ENCODE results near the gene TMEM220. TPM values are rescaled to one million over a fixed set of nuclear protein-coding genes. Genes with fewer than 3 reads are reported as not detected.
"Not testable (repeated sequence)": the region's sequence is repeated elsewhere in the genome, so short reads cannot be mapped to it uniquely, and the experiment has no call there.

Gene TMEM220
- total RNA-seq, 2 experiments from 2014 or later: 1.1 to 2.1 TPM

- ChIA-PET POLR2A (no interaction called here), CTCF (interaction anchor here (2.1 kb wide), 1 partner anchor 8 kb away, joined by 8 read pairs; no protein-coding TSS in a partner anchor)
- ATAC-seq (no peak), DNase-seq (no peak)
- H3K9me3 Mint-ChIP-seq (ENCODE audit: low read depth): no peaks in the 10 kb centered on the region
- H3K27ac Mint-ChIP-seq: no peak overlapping the region
- H3K4me3 Mint-ChIP-seq: no peak overlapping the region
- intact Hi-C loops (cut with DNase I, micrococcal nuclease): no loop called here
- peaks cover 4% of the 10 kb centered on the region for H3K27me3 Mint-ChIP-seq
- peaks cover 11% of the 10 kb centered on the region for H3K4me1 Mint-ChIP-seq
- H3K36me3 Mint-ChIP-seq (ENCODE audit: low read depth): no peaks in the 10 kb centered on the region
These were observed 8.9 kb upstream of the TMEM220 start for GRCh38 chr17:10738521-10739258.

DNA sequence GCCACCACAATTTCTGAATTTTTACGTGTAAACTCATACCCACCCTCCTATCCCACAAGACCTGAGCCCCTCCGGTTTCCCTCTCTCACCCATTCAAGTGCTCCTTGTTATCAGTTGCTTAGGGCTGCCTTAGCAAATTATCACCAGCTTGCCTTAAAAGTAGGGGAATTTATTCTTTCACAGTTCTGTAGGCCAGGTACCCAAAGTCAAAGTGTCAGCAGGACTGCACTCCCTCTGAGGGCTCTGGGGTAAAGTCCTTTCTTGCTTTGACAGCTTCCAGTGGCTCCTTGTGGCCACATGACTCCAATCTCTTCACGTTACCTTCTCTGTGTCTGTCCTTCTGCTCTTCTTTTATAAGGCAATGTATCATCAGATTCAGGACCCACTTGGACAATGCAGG is 7.9 kb upstream of the TMEM220 start:
- POLR2A ChIA-PET: no interaction called here
- CTCF ChIA-PET: interaction anchor here (0.6 to 2.9 kb wide), 13 partner anchors 9 to 1956 kb away, joined by 3 to 19 read pairs (median 4); no protein-coding TSS in a partner anchor
- ATAC-seq (no peak), DNase-seq (no peak)
- no peak overlapping the region for H3K4me3 Mint-ChIP-seq
- H3K4me1 Mint-ChIP-seq: peaks cover 11% of the 10 kb centered on the region
- no peak overlapping the region for H3K27ac Mint-ChIP-seq
- peaks cover 4% of the 10 kb centered on the region for H3K27me3 Mint-ChIP-seq
- intact Hi-C loops (cut with DNase I, micrococcal nuclease): loop anchor here (1.0 to 2.0 kb wide), 2 partner anchors 19 to 108 kb away; no protein-coding TSS in a partner anchor
- no peaks in the 10 kb centered on the region for H3K9me3 Mint-ChIP-seq (ENCODE audit: low read depth)
- H3K36me3 Mint-ChIP-seq (ENCODE audit: low read depth): no peaks in the 10 kb centered on the region

- ATAC-seq (peak; percentile 73), DNase-seq (peak; percentile 56)
- ChIA-PET POLR2A (no interaction called here), CTCF (interaction anchor here (0.6 to 2.9 kb wide), 21 partner anchors 8 to 1957 kb away, joined by 3 to 19 read pairs (median 4); no protein-coding TSS in a partner anchor)
- Mint-ChIP-seq H3K36me3 (ENCODE audit: low read depth) (no peaks in the 10 kb centered on the region), H3K9me3 (ENCODE audit: low read depth) (no peaks in the 10 kb centered on the region), H3K27ac (no peak overlapping the region), H3K27me3 (peaks cover 4% of the 10 kb centered on the region), H3K4me1 (peaks cover 11% of the 10 kb centered on the region), H3K4me3 (no peak overlapping the region)
- intact Hi-C loops (cut with DNase I, micrococcal nuclease): loop anchor here (1.0 to 2.0 kb wide), 2 partner anchors 20 to 108 kb away; no protein-coding TSS in a partner anchor
These were observed 7.4 kb upstream of the TMEM220 start for GRCh38 chr17:10737168-10737622.

DNA sequence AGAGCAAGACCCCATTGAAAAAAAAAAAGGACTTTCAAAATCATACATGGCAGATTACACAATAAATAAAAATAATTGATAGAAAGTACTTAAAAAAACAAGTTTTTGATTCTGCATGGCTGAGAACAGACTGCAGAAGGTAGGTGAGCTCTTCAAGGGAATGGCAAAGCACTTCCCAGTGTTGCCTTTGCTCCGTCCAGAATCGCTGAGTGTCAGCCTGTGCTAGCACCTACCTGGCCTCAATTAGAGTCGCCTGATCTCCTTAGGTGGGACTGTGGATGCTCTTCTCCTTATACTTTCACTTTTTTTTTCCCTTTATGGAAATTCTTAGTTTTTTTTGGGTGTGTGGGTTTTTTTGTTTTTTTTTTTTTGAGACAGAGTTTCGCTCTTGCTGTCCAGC is 6.0 kb upstream of the TMEM220 start:
- H3K27ac Mint-ChIP-seq: no peak overlapping the region
- intact Hi-C loops (cut with DNase I, micrococcal nuclease): loop anchor here in 1 of 2 experiments (2.0 kb wide), 1 partner anchor 21 kb away; no protein-coding TSS in a partner anchor
- no peaks in the 10 kb centered on the region for H3K9me3 Mint-ChIP-seq (ENCODE audit: low read depth)
- no peaks in the 10 kb centered on the region for H3K36me3 Mint-ChIP-seq (ENCODE audit: low read depth)
- DNase-seq (no peak), ATAC-seq (no peak)
- ChIA-PET CTCF (interaction anchor here (1.1 to 2.9 kb wide), 3 partner anchors 33 to 109 kb away, joined by 3 to 19 read pairs (median 4); no protein-coding TSS in a partner anchor), POLR2A (no interaction called here)
- H3K27me3 Mint-ChIP-seq: peaks cover 4% of the 10 kb centered on the region
- H3K4me1 Mint-ChIP-seq: peaks cover 16% of the 10 kb centered on the region
- H3K4me3 Mint-ChIP-seq: no peak overlapping the region

GRCh38 chr17:10735251-10735650 is 5.4 kb upstream of the TMEM220 start:
- ATAC-seq: no peak
- H3K4me3 Mint-ChIP-seq: no peak overlapping the region
- no peak for DNase-seq
- ChIA-PET CTCF (interaction anchor here (1.8 kb wide), 1 partner anchor 33 kb away, joined by 4 read pairs; no protein-coding TSS in a partner anchor), POLR2A (no interaction called here)
- H3K4me1 Mint-ChIP-seq: peaks cover 21% of the 10 kb centered on the region
- intact Hi-C loops (cut with DNase I, micrococcal nuclease): no loop called here
- H3K27ac Mint-ChIP-seq: no peak overlapping the region
- no peaks in the 10 kb centered on the region for H3K36me3 Mint-ChIP-seq (ENCODE audit: low read depth)
- H3K9me3 Mint-ChIP-seq (ENCODE audit: low read depth): no peaks in the 10 kb centered on the region
- H3K27me3 Mint-ChIP-seq: peaks cover 2% of the 10 kb centered on the region

DNA sequence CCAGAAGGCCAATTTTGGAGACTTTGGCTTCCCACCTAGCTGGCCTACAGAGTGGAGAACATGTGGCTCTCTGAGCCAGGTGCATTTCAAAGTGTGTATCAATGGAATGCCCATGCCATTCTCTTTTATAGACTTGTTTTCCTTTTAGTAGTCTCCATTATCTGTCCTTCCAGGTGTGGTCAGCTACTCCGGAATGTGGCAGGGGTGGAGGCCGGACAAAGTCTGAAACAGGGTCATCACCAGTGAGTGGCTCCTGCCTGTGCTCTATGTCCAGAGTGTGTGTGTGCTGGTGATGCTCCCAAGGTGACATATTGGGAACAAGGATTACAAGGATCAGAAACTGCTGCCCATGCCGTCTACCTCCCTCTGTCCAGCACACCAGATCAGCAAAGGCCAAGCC is 3.8 kb upstream of the TMEM220 start:
- H3K36me3 Mint-ChIP-seq (ENCODE audit: low read depth): no peaks in the 10 kb centered on the region
- intact Hi-C loops (cut with DNase I, micrococcal nuclease): no loop called here
- DNase-seq (no peak), ATAC-seq (no peak)
- ChIA-PET POLR2A (interaction anchor here (0.6 kb wide), 1 partner anchor 1286 kb away, joined by 3 read pairs; no protein-coding TSS in a partner anchor), CTCF (no interaction called here)
- peaks cover 2% of the 10 kb centered on the region for H3K27me3 Mint-ChIP-seq
- peaks cover 23% of the 10 kb centered on the region for H3K4me1 Mint-ChIP-seq
- H3K27ac Mint-ChIP-seq: no peak overlapping the region
- no peaks in the 10 kb centered on the region for H3K9me3 Mint-ChIP-seq (ENCODE audit: low read depth)
- H3K4me3 Mint-ChIP-seq: no peak overlapping the region

- H3K27me3 Mint-ChIP-seq; ATAC-seq; H3K4me3 Mint-ChIP-seq; intact Hi-C loops (cut with DNase I, micrococcal nuclease); H3K27ac Mint-ChIP-seq; DNase-seq; H3K36me3 Mint-ChIP-seq (ENCODE audit: low read depth); POLR2A ChIA-PET; H3K9me3 Mint-ChIP-seq (ENCODE audit: low read depth): not testable (repeated sequence)
- H3K4me1 Mint-ChIP-seq: peaks cover 20% of the 10 kb centered on the region
- CTCF ChIA-PET: interaction anchor here (0.6 to 0.7 kb wide), 2 partner anchors 28 to 961 kb away, joined by 3 read pairs; no protein-coding TSS in a partner anchor
These were observed 2.3 kb upstream of the TMEM220 start for GRCh38 chr17:10732121-10732520.

DNA sequence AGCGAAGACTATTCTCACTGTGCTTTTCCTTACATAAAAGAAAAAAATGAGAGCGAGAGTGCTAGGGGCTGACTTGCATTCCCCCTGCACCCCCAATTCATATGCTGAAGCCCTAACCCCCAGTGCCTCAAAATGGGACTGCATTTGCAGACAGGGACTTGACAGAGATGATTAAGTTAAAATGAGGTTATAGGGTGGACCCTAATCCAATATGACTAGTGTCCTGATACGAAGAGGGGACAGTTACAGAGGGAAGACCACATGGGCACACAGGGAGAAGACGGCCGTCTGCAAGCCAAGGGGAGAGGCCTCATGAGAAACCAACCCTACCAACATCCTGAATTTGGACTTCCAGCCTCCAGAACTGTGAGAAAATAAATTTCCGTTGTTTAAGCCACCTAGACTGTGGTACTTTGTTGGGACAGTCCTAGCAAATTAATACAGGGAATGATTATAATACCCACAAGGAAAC is 1.6 kb upstream of the TMEM220 start:
- H3K27me3 Mint-ChIP-seq: peaks cover under 1% of the 10 kb centered on the region

DNA sequence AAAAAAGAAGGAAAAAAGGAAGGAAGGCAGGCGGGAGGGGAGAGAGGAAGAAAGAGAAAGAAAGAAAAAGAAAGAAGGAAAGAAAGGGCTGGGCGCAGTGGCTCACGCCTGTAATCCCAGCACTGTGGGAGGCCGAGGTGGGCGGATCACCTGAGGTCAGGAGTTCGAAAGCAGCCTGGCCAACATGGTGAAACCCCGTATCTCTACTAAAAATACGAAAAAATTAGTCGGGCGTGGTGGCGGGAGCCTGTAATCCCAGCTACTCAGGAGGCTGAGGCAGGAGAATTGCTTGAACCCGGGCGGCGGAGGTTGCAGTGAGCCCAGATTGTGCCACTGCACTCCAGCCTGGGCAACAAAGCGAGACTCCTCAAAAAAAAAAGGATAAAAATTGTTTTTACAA is 424 bp upstream of the TMEM220 start:
- H3K9me3 Mint-ChIP-seq (ENCODE audit: low read depth); ATAC-seq; H3K36me3 Mint-ChIP-seq (ENCODE audit: low read depth); H3K27me3 Mint-ChIP-seq; POLR2A ChIA-PET; intact Hi-C loops (cut with DNase I, micrococcal nuclease): not testable (repeated sequence)
- peak overlapping the region; percentile 78 for H3K27ac Mint-ChIP-seq
- CTCF ChIA-PET: interaction anchor here (1.1 to 1.2 kb wide), 2 partner anchors 42 to 84 kb away, joined by 3 to 4 read pairs; no protein-coding TSS in a partner anchor
- H3K4me3 Mint-ChIP-seq: peak overlapping the region; percentile 80
- peak; percentile 46 for DNase-seq
- peaks cover 28% of the 10 kb centered on the region for H3K4me1 Mint-ChIP-seq

More for the DNA sequence above, 1.6 kb upstream of the TMEM220 start:
- ChIA-PET POLR2A (no interaction called here), CTCF (interaction anchor here (0.6 to 1.2 kb wide), 2 partner anchors 85 to 961 kb away, joined by 3 to 4 read pairs; no protein-coding TSS in a partner anchor)
- H3K36me3 Mint-ChIP-seq (ENCODE audit: low read depth): no peaks in the 10 kb centered on the region
- H3K9me3 Mint-ChIP-seq (ENCODE audit: low read depth): no peaks in the 10 kb centered on the region
- no peak overlapping the region for H3K27ac Mint-ChIP-seq
- DNase-seq (no peak), ATAC-seq (no peak)
- peak overlapping the region; percentile 80 for H3K4me3 Mint-ChIP-seq
- intact Hi-C loops (cut with DNase I, micrococcal nuclease): no loop called here
- peaks cover 24% of the 10 kb centered on the region for H3K4me1 Mint-ChIP-seq

GRCh38 chr17:10728331-10728892 is 1.4 kb downstream of the TMEM220 start:
- intact Hi-C loops (cut with DNase I, micrococcal nuclease): no loop called here
- Mint-ChIP-seq H3K36me3 (ENCODE audit: low read depth) (no peaks in the 10 kb centered on the region), H3K27ac (no peak overlapping the region), H3K4me3 (no peak overlapping the region), H3K9me3 (ENCODE audit: low read depth) (no peaks in the 10 kb centered on the region), H3K27me3 (no peaks in the 10 kb centered on the region), H3K4me1 (peaks cover 28% of the 10 kb centered on the region)
- no peak for ATAC-seq
- POLR2A ChIA-PET: no interaction called here
- CTCF ChIA-PET: interaction anchor here (0.8 to 1.0 kb wide), 3 partner anchors 9 to 99 kb away, joined by 3 read pairs; no protein-coding TSS in a partner anchor
- DNase-seq: no peak

DNA sequence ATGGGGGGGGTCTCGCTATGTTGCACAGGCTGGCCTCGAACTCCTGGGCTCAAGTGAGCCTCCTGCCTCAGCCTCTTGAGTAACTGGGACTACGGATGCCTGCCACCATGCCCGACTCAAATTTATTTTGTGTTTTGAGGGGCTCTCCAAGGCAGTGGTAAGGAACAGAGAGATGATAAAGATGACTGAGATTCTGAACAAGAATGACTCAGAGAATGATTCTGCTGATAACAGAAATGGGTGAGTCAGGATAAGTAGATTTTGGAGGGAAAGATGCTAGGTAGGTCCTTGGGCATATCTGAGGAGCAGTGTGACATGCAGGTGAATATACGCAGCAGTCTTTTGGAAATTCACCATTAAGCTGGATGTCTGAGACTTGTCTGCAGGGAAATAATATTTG is 2.6 kb downstream of the TMEM220 start:
- peaks cover 28% of the 10 kb centered on the region for H3K4me1 Mint-ChIP-seq
- H3K9me3 Mint-ChIP-seq (ENCODE audit: low read depth): no peaks in the 10 kb centered on the region
- peak; percentile 25 for DNase-seq
- H3K36me3 Mint-ChIP-seq (ENCODE audit: low read depth): no peaks in the 10 kb centered on the region
- no peaks in the 10 kb centered on the region for H3K27me3 Mint-ChIP-seq
- ChIA-PET POLR2A (no interaction called here), CTCF (no interaction called here)
- H3K4me3 Mint-ChIP-seq: no peak overlapping the region
- no peak overlapping the region for H3K27ac Mint-ChIP-seq
- intact Hi-C loops (cut with DNase I, micrococcal nuclease): no loop called here
- ATAC-seq: peak; percentile 67

Data from activated CD4-positive, alpha-beta T cell treated with anti-CD3 and anti-CD28 coated beads for 36 hours (primary cell).